Liver (tissue), 9 donors: ENCODE data around the gene CSNK1D. TPM values are rescaled to one million over a fixed set of nuclear protein-coding genes. Genes with fewer than 3 reads are reported as not detected.

Source experiments
- DNase-seq: peaks from one replicate; pipeline ENCODE4 v3.0.0-alpha.2; 2017; ENCODE audit warnings: low spot score
- H3K27ac ChIP-seq, 2 donors: one replicate each; pipeline ENCODE4 v1.7.0; 2013; ENCODE audit warnings: inconsistent platforms in 2 of 2, low read length in 2 of 2, control low read depth in 1 of 2, low read depth in 1 of 2, mild to moderate bottlenecking in 1 of 2
- H3K27me3 ChIP-seq, 4 donors: one replicate each; pipeline versions ENCODE4 v1.6.1 to v1.7.0; 2013; ENCODE audit warnings: low read length in 3 of 4, inconsistent platforms in 1 of 4, mild to moderate bottlenecking in 1 of 4, moderate library complexity in 1 of 4; ENCODE audit not compliant: control insufficient read depth in 4 of 4, insufficient read depth in 4 of 4
- H3K36me3 ChIP-seq, 4 donors: one replicate each; pipeline versions ENCODE4 v1.6.1 to v1.7.0; 2013; ENCODE audit warnings: low read length in 3 of 4, mild to moderate bottlenecking in 3 of 4, low read depth in 1 of 4, moderate library complexity in 1 of 4; ENCODE audit not compliant: control insufficient read depth in 4 of 4, insufficient read depth in 3 of 4
- H3K4me1 ChIP-seq, 4 donors: one replicate each; pipeline versions ENCODE4 v1.6.1 to v1.7.0; 2013; ENCODE audit warnings: low read length in 3 of 4, mild to moderate bottlenecking in 3 of 4, moderate library complexity in 1 of 4; ENCODE audit not compliant: control insufficient read depth in 4 of 4, insufficient read depth in 4 of 4
- H3K4me3 ChIP-seq, 3 donors: one replicate each; pipeline versions ENCODE4 v1.6.1 to v1.7.0; 2013; ENCODE audit warnings: low read length in 3 of 3, control low read depth in 1 of 3, low read depth in 1 of 3, mild to moderate bottlenecking in 1 of 3
- H3K9ac ChIP-seq, 2 donors: one replicate each; pipeline ENCODE4 v1.7.0; 2013; ENCODE audit warnings: low read length in 2 of 2, mild to moderate bottlenecking in 2 of 2, moderate library complexity in 2 of 2, control low read depth in 1 of 2, low read depth in 1 of 2
- H3K9me3 ChIP-seq, 4 donors: one replicate each; pipeline versions ENCODE4 v1.6.1 to v1.7.0; 2013; ENCODE audit warnings: low read length in 3 of 4; ENCODE audit not compliant: control insufficient read depth in 4 of 4
- EGR1 ChIP-seq, 2 donors: IDR thresholded peaks; 2 replicates each; pipeline ENCODE4 v1.6.1; 2016 to 2018; ENCODE audit warnings: antibody characterized with exemption in 2 of 2, low read depth in 2 of 2
- FOXA1 ChIP-seq: IDR thresholded peaks from 2 replicates; pipeline ENCODE4 v1.6.1; 2016; ENCODE audit warnings: antibody characterized with exemption
- GABPA ChIP-seq, 2 donors: IDR thresholded peaks in 1 of 2; conservative IDR thresholded peaks in 1 of 2; 2 replicates each; pipeline ENCODE4 v1.6.1; 2016; ENCODE audit warnings: antibody characterized with exemption in 2 of 2, mild to moderate bottlenecking in 1 of 2, moderate library complexity in 1 of 2
- HNF4A ChIP-seq, 2 donors: conservative IDR thresholded peaks; 2 replicates each; pipeline ENCODE4 v1.6.1; 2016; ENCODE audit warnings: antibody characterized with exemption in 2 of 2, mild to moderate bottlenecking in 2 of 2
- HNF4G ChIP-seq: IDR thresholded peaks from 2 replicates; pipeline ENCODE4 v1.6.1; 2016; ENCODE audit warnings: antibody characterized with exemption
- NR2F2 ChIP-seq: IDR thresholded peaks from 2 replicates; pipeline ENCODE4 v1.6.1; 2016; ENCODE audit warnings: antibody characterized with exemption
- RXRA ChIP-seq, 2 donors: IDR thresholded peaks; 2 replicates each; pipeline ENCODE4 v1.6.1; 2017 to 2018; ENCODE audit warnings: antibody characterized with exemption in 2 of 2, mild to moderate bottlenecking in 1 of 2
- YY1 ChIP-seq: IDR thresholded peaks from 2 replicates; pipeline ENCODE4 v1.6.1; 2016; ENCODE audit warnings: antibody characterized with exemption, mild to moderate bottlenecking
- WGBS: extraction: QIAGEN DNeasy Blood & Tissue Kit; methylation state at CpG from one replicate; pipeline ENCODE4 v1.1.7; 2013; 5-methylcytosine and 5-hydroxymethylcytosine counted together
- polyA plus RNA-seq, 2 donors: library from polyadenylated mRNA; stranded (reverse) in 1 of 2; unstranded in 1 of 2; fragments of 200-250 nt in 1 of 2; fragments of >200 nt in 1 of 2; fragmentation: Nextera tagmentation in 1 of 2; extraction: Ambion mirVana in 1 of 2; gene quantifications; one replicate each; pipeline versions ENCODE4 v1.2.1 to v1.2.3, GENCODE V29; 2013 to 2015
- total RNA-seq, 2 donors: library from RNA; depleted of rRNA; stranded (reverse); fragments of >200 nt; gene quantifications; one replicate each; pipeline ENCODE4 v1.2.3, GENCODE V29; 2014
- TF ChIP-seq, protein P1 (sequence below): IDR thresholded peaks from 2 replicates; pipeline ENCODE4 v1.6.1; 2016; ENCODE audit warnings: antibody characterized with exemption
- TF ChIP-seq, protein P2 (sequence below): IDR thresholded peaks from 2 replicates; pipeline ENCODE4 v1.6.1; 2016; ENCODE audit warnings: antibody characterized with exemption
- TF ChIP-seq, protein P3 (sequence below): IDR thresholded peaks from 2 replicates; pipeline ENCODE4 v1.6.1; 2016; ENCODE audit warnings: antibody characterized with exemption
- TF ChIP-seq, protein P4 (sequence below): fragments of 150-350 bp; IDR thresholded peaks from 2 replicates; pipeline ENCODE4 v1.5.1; 2017; ENCODE audit warnings: improper control_type of control experiment, low read depth, low read length; ENCODE audit not compliant: missing input control
- TF ChIP-seq, protein P5 (sequence below): IDR thresholded peaks from 2 replicates; pipeline ENCODE4 v1.6.1; 2016; ENCODE audit warnings: antibody characterized with exemption, mild to moderate bottlenecking
- donor health status: healthy.
- donor health status: healthy.
- donor health status: healthy.
- donor health status: healthy.
- donor health status: healthy.

CSNK1D gene
- total and polyA plus RNA-seq, 4 donors, result 22.0 to 49.0 (median 34.2) TPM

DNA sequence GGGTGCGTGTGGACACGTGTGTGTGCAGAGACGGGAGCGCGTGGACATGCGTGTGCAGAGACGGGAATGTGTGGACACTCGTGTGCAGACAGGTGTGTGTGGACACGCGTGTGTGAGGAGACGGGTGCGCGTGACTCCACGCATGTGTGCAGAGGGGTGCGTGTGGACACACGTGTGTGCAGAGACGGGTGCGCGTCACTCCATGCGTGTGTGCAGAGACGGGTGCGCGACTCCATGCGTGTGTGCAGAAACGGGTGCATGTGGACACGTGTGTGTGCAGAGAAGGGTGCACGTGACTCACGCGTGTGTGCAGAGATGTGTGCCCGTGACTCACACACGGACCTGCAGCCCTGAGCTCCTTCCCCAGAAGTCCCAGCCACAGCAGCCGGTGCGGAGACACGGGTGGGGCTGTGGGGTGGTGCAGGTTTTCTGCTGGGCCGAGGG lies 46.1 kb upstream of the CSNK1D start:
- WGBS, result 93% methylated on average over 35 of the region's 35 CpGs
- TF ChIP-seq, protein P1, sequence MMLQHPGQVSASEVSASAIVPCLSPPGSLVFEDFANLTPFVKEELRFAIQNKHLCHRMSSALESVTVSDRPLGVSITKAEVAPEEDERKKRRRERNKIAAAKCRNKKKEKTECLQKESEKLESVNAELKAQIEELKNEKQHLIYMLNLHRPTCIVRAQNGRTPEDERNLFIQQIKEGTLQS, result no peak
- TF ChIP-seq YY1 (no peak), NR2F2 (no peak), EGR1 (IDR thresholded peaks at IDR 0.05; ENCODE audit: low read depth in 2 of 2) (no peak), GABPA (IDR thresholded peaks at IDR 0.05 in 1 of 2, conservative IDR thresholded peaks at IDR 0.05 in 1 of 2) (no peak), HNF4A (conservative IDR thresholded peaks at IDR 0.05) (no peak), RXRA (IDR thresholded peaks at IDR 0.05) (no peak), HNF4G (no peak)
- TF ChIP-seq, protein P2, sequence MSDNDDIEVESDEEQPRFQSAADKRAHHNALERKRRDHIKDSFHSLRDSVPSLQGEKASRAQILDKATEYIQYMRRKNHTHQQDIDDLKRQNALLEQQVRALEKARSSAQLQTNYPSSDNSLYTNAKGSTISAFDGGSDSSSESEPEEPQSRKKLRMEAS, result no peak
- TF ChIP-seq, protein P3, sequence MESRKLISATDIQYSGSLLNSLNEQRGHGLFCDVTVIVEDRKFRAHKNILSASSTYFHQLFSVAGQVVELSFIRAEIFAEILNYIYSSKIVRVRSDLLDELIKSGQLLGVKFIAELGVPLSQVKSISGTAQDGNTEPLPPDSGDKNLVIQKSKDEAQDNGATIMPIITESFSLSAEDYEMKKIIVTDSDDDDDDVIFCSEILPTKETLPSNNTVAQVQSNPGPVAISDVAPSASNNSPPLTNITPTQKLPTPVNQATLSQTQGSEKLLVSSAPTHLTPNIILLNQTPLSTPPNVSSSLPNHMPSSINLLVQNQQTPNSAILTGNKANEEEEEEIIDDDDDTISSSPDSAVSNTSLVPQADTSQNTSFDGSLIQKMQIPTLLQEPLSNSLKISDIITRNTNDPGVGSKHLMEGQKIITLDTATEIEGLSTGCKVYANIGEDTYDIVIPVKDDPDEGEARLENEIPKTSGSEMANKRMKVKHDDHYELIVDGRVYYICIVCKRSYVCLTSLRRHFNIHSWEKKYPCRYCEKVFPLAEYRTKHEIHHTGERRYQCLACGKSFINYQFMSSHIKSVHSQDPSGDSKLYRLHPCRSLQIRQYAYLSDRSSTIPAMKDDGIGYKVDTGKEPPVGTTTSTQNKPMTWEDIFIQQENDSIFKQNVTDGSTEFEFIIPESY, result no peak
- TF ChIP-seq, protein P4, sequence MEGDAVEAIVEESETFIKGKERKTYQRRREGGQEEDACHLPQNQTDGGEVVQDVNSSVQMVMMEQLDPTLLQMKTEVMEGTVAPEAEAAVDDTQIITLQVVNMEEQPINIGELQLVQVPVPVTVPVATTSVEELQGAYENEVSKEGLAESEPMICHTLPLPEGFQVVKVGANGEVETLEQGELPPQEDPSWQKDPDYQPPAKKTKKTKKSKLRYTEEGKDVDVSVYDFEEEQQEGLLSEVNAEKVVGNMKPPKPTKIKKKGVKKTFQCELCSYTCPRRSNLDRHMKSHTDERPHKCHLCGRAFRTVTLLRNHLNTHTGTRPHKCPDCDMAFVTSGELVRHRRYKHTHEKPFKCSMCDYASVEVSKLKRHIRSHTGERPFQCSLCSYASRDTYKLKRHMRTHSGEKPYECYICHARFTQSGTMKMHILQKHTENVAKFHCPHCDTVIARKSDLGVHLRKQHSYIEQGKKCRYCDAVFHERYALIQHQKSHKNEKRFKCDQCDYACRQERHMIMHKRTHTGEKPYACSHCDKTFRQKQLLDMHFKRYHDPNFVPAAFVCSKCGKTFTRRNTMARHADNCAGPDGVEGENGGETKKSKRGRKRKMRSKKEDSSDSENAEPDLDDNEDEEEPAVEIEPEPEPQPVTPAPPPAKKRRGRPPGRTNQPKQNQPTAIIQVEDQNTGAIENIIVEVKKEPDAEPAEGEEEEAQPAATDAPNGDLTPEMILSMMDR, result no peak
- H3K27ac ChIP-seq, result no peak overlapping the region

DNA sequence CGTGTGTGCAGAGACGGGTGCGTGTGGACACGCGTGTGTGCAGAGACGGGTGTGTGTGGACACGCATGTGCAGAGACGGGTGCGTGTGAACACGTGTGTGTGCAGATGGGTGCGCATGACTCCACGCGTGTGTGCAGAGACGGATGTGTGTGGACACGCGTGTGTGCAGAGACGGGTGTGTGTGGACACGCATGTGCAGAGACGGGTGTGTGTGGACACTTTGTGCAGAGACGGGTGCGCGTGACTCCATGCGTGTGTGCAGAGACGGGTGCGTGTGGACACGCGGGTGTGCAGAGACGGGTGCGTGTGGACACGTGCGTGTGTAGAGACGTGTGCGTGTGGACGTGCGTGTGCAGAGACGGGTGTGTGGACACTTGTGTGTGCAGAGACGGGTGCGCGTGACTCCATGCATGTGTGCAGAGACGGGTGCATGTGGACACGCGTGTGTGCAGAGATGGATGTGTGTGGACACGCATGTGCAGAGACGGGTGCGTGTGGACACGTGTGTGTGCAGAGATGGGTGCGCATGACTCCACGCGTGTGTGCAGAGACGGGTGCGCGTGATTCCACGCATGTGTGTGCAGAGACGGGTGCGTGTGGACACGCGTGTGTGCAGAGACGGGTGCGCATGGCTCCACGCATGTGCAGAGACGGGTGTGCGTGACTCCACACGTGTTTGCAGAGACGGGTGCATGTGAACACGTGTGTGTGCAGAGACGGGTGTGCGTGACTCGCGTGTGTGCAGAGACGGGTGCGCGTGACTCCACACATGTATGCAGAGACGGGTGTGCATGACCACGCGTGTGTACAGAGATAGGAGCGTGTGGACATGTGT lies 45.5 kb upstream of the CSNK1D start:
- Histone ChIP-seq H3K27ac (no peak overlapping the region), H3K9ac (no peak overlapping the region), H3K36me3 (peaks cover 0 to 1% (median 0%) of the 10 kb centered on the region in 4 donors), H3K4me3 (no peak overlapping the region), H3K4me1 (peaks cover 4 to 13% (median 8%) of the 10 kb centered on the region in 4 donors), H3K9me3 (no peaks in the 10 kb centered on the region), H3K27me3 (no peaks in the 10 kb centered on the region)
- WGBS, result 95% methylated on average over 76 of the region's 76 CpGs
- TF ChIP-seq HNF4A (conservative IDR thresholded peaks at IDR 0.05), result no peak
- DNase-seq, result no peak

More for the DNA sequence above, 46.1 kb upstream of the CSNK1D start:
- no peaks in the 10 kb centered on the region for H3K27me3 ChIP-seq
- peaks cover 4 to 15% (median 9%) of the 10 kb centered on the region in 4 donors for H3K4me1 ChIP-seq
- no peak for DNase-seq
- H3K9ac ChIP-seq, result no peak overlapping the region
- H3K4me3 ChIP-seq, result no peak overlapping the region
- H3K36me3 ChIP-seq, result peaks cover 0 to 1% (median 0%) of the 10 kb centered on the region in 4 donors
- no peaks in the 10 kb centered on the region for H3K9me3 ChIP-seq

DNA sequence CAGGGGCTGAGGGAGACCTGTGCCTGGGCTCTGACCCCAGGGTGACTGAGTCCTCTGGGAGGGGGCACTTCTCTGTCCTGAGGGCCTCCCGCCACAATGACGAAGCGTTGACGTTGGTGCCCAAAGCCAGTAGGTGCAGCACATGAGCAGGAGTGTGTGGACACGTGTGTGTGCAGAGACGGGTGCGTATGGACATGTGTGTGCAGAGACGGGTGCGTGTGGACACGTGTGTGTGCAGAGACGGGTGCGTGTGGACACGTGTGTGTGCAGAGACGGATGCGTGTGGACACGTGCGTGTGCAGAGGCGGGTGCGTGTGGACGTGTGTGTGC lies 44.6 kb upstream of the CSNK1D start:
- no peak for DNase-seq
- Histone ChIP-seq H3K27me3 (no peaks in the 10 kb centered on the region), H3K27ac (no peak overlapping the region)

More for the DNA sequence above, 44.6 kb upstream of the CSNK1D start:
- peaks cover 4 to 13% (median 8%) of the 10 kb centered on the region in 4 donors for H3K4me1 ChIP-seq
- WGBS, result 96% methylated on average over 20 of the region's 20 CpGs
- no peak for TF ChIP-seq EGR1 (IDR thresholded peaks at IDR 0.05; ENCODE audit: low read depth in 2 of 2)
- no peak for TF ChIP-seq HNF4A (conservative IDR thresholded peaks at IDR 0.05)
- TF ChIP-seq FOXA1, result no peak
- no peak for TF ChIP-seq GABPA (IDR thresholded peaks at IDR 0.05 in 1 of 2, conservative IDR thresholded peaks at IDR 0.05 in 1 of 2)
- no peak for TF ChIP-seq HNF4G
- TF ChIP-seq YY1, result no peak
- no peak for TF ChIP-seq RXRA (IDR thresholded peaks at IDR 0.05)
- TF ChIP-seq, protein P2, result no peak
- TF ChIP-seq, protein P5, sequence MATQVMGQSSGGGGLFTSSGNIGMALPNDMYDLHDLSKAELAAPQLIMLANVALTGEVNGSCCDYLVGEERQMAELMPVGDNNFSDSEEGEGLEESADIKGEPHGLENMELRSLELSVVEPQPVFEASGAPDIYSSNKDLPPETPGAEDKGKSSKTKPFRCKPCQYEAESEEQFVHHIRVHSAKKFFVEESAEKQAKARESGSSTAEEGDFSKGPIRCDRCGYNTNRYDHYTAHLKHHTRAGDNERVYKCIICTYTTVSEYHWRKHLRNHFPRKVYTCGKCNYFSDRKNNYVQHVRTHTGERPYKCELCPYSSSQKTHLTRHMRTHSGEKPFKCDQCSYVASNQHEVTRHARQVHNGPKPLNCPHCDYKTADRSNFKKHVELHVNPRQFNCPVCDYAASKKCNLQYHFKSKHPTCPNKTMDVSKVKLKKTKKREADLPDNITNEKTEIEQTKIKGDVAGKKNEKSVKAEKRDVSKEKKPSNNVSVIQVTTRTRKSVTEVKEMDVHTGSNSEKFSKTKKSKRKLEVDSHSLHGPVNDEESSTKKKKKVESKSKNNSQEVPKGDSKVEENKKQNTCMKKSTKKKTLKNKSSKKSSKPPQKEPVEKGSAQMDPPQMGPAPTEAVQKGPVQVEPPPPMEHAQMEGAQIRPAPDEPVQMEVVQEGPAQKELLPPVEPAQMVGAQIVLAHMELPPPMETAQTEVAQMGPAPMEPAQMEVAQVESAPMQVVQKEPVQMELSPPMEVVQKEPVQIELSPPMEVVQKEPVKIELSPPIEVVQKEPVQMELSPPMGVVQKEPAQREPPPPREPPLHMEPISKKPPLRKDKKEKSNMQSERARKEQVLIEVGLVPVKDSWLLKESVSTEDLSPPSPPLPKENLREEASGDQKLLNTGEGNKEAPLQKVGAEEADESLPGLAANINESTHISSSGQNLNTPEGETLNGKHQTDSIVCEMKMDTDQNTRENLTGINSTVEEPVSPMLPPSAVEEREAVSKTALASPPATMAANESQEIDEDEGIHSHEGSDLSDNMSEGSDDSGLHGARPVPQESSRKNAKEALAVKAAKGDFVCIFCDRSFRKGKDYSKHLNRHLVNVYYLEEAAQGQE, result no peak
- H3K9me3 ChIP-seq, result no peaks in the 10 kb centered on the region
- H3K9ac ChIP-seq, result no peak overlapping the region
- H3K4me3 ChIP-seq, result no peak overlapping the region
- H3K36me3 ChIP-seq, result peaks cover 0 to 1% (median 0%) of the 10 kb centered on the region in 4 donors
